ENCODE measurements around the gene CADM1.

CADM1 gene

DNA sequence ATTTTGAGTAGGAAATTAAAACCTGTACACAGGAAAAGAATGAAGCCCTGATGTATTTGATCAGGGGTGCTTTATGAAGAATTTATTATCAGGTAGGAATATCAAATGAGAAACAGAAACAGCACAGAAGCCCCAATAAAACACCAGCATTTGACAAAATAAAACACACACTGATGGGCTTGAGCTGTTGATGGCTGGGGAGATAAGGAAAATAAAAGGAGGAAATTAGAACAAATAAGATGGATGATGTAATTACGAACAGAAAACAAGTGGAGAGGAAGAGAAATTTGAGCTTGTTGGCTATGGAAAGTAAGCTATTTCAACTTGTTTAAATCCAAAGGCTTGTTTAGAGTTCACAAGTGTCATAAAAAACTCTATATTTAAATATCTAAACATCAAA, 213.7 kb downstream of the CADM1 start:
- no peak for FAIRE-seq
- no peak for DNase-seq (ENCODE audit: insufficient read length, low spot score)

- DNase-seq (ENCODE audit: insufficient read length, low spot score) (no peak), FAIRE-seq (no peak)
Measured at GRCh38 chr11:115287266-115287665, 216.9 kb downstream of the CADM1 start.

DNA sequence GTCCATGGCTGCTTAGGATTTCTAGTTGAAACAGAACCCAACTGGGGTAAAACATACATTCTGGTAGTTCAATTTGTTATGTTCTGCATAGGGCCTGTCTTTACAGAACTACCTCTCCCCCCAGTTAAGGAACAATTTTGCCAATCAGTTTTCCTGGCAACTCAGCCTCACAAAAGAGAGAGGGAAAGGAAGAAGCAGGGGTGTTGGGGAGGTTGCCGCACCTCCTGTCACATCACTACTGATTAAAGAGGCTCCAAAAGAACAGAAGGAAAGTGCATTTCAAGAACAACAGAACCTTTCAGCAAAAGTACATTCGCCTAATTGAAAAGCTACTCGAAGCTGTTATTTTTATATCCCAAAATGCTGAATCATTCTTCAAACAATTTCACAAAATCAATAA, 217.6 kb downstream of the CADM1 start:
- FAIRE-seq: no peak
- DNase-seq (ENCODE audit: insufficient read length, low spot score): no peak

GRCh38 chr11:115284773-115285172, 219.4 kb downstream of the CADM1 start:
- DNase-seq (ENCODE audit: insufficient read length, low spot score) (no peak), FAIRE-seq (no peak)

- FAIRE-seq: no peak
- DNase-seq (ENCODE audit: insufficient read length, low spot score): no peak
Measured at GRCh38 chr11:115282923-115283322, 221.3 kb downstream of the CADM1 start.

DNA sequence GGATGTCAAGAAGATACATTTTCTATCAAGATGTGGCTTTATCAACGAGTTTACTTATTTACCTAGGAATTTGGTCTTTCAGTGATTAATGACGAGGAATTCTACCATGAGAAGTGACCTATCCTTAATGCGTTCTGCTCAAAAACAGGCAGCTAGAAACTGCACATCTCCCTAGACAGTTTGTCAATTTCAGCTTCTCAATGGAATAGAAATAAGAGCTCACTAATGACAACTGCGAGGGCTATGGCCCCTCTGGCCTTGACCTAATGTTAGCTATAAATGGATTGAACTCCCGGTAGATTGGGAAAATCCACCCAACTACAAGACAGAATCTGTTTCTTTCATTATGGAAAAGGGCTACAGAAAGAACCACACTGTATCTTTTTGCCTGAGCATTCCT, 223.4 kb downstream of the CADM1 start:
- DNase-seq (ENCODE audit: insufficient read length, low spot score) (no peak), FAIRE-seq (no peak)

DNA sequence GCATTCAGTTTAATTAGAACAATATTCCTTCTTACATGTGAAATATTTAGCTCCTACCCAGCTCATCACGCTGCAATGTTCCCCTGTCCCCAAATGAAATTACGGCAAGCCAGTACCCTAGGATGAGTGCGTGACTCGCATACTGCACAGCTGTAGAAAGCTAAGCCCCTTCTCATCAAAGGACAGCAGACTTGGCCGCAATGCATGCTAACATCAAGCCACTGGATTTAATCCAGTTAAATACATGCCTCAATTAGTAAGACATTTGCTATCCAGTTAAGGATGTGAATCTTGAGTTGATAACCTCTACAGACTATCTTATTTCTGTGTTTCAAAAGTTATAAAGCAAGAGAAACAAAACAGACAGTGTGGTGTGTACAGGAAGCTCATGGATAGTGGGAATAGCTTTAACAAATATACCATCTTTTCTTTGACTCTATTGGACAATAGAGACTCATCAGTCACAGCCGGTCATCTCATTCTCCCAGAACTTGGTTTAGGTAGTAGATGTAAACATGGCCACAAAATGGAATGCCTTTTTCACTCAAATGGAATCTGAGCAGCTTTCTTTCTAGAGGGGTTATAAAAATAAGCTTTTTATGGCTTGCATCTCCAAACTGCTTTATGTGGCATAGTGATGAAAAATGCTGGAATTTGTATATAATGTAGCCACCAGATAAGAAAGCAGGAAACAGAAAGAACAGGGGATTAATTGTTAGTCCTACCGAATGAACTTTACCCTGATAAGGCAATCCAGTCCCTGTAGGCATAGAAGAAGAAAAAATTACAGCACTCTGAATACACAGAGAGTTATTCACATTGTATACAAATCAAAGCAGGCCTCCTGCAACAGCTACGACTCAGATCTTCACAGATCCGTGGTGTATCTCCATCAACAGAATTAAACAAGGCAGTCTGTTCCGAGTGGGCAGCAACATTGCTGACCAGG, 224.1 kb downstream of the CADM1 start:
- FAIRE-seq (no peak), DNase-seq (ENCODE audit: insufficient read length, low spot score) (no peak)

DNA sequence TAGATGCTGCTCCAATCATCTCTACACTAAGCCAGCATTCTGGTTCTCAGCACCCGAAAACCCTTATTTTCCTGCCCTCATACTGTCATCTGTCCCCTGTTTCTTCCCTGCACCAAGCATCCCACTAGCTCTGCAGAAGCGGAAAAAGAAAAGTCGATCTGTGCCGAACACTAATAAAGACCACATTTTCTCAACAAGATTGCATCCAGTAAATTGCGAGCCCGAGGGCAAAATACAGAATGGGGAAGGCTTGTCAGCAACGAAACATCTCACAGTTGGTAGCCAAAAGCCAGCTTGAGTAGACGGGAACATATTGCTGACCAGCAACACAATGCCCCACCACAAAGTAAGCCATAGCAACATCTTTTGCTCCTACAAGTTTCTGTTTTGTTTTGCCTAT, 227.4 kb downstream of the CADM1 start:
- DNase-seq (ENCODE audit: insufficient read length, low spot score): no peak

GRCh38 chr11:115276191-115276590, 228.0 kb downstream of the CADM1 start:
- FAIRE-seq (no peak), DNase-seq (ENCODE audit: insufficient read length, low spot score) (no peak)

More for the DNA sequence above, 227.4 kb downstream of the CADM1 start:
- FAIRE-seq: no peak

DNA sequence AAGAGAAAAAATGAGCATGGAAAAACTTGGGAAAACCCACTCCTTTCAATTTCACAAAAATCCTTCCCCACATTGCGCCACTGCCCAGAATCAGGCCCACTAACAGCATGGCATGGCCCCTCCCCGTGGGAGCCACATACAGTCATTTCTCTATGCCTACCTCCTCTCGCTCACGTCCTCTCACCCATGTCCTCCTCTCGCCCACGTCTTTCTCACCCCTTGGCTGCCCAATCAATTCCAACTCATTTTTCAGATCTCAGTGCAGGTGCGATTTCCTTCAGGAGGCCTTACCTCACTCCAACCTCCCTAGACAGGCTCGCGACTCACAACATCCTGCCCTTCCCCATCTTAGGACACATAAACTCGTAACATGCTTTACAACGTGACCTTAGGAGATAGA, 229.2 kb downstream of the CADM1 start:
- DNase-seq (ENCODE audit: insufficient read length, low spot score) (no peak), FAIRE-seq (no peak)

- DNase-seq (ENCODE audit: insufficient read length, low spot score) (no peak), FAIRE-seq (no peak)
Measured at GRCh38 chr11:115272925-115273324, 231.3 kb downstream of the CADM1 start.

- DNase-seq (ENCODE audit: insufficient read length, low spot score) (no peak), FAIRE-seq (no peak)
Measured at GRCh38 chr11:115271643-115272042, 232.6 kb downstream of the CADM1 start.

- no peak for FAIRE-seq
Measured at GRCh38 chr11:115269191-115269950, 234.8 kb downstream of the CADM1 start.

GRCh38 chr11:115267871-115268270, 236.3 kb downstream of the CADM1 start:
- DNase-seq (ENCODE audit: insufficient read length, low spot score): no peak
- FAIRE-seq: no peak

More at GRCh38 chr11:115269191-115269950, 234.8 kb downstream of the CADM1 start:
- no peak for DNase-seq (ENCODE audit: insufficient read length, low spot score)

DNA sequence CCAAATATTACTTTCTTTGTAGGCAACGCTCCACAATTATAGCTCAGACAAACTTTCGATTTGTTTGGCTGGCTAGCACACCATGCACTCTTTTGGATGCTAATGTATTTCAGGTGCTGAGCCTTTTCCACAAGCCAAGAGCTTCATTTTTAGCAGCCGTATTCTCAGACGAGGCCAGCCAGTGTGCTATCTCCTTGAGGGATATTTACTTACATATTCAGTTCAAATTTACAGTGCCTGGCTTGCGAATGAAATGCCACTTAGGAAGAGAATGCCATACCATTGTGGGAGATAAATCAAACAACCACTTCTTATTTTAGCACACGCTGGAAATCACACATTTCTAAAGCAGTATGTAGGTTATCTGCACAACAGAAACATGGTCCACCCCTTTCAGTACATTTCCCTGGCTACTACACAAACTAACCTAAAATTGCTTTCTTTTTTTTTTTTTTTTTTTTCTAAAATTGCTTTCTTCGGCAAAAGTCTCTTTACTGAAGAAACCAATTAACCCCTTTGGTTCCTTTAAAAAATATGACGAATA, 236.9 kb downstream of the CADM1 start:
- FAIRE-seq (no peak), DNase-seq (ENCODE audit: insufficient read length, low spot score) (no peak)

- DNase-seq (ENCODE audit: insufficient read length, low spot score): no peak
- FAIRE-seq: no peak
Measured at GRCh38 chr11:115266066-115266639, 238.1 kb downstream of the CADM1 start.

DNA sequence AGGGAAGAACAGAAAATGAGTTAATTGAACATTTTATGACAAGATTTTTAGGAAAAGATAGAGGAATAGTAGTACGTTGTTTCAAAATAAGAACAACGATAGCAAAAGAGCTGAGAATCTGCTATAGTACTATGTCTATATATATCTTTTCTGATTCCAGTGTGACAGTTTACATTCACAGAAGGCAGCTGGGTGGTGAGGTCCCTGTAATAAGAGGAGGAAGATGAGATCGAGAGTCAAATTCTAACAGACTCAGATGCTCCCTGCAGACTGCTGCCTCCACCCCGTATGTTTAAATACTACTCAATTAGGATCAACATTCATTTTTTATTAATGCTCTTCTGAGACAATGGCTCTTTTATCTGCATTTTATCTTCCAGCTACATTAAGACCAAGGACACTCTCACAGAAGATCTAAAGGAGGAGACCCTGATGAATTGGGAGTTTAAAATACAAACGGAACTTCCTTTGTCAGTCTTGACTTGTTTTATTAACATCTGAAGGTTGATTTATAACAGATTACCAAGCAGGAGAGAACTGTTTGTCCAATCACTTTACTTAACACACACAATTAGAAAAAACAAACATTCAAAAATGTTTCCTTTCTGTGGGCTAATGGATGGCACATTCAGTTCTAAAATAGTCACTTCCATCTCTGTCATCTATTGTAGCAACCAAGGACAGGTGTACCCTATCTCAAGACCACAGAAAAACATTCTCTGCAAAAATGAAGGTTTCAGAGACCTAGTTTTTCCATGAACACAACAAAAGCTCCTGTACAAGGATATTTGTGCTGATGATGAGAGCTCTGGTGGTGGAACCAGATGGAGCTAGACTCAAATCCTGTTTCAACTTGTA, 240.2 kb downstream of the CADM1 start:
- no peak for FAIRE-seq
- no peak for DNase-seq (ENCODE audit: insufficient read length, low spot score)

GRCh38 chr11:115258216-115258615, 246.0 kb downstream of the CADM1 start:
- DNase-seq (ENCODE audit: insufficient read length, low spot score): no peak
- no peak for FAIRE-seq

DNA sequence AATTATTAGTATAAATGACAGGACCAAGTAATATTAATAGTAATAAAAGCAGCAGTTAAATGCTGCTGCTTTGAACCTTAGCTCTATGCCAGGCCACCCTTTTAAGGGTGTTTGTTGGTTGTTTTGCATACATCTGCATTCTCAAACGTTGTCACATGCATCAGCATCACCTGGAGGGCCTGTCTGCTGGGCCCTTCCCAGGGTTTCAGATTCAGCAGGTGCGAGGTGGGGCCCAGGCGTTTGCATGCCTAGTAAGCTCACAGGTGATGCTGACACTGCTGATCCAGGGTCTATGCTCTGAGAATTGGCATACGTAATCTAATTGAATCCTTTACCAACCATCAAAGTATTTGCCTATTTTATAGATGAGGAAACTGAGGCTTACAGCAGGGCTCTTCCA, 246.5 kb downstream of the CADM1 start:
- FAIRE-seq (no peak), DNase-seq (ENCODE audit: insufficient read length, low spot score) (no peak)

DNA sequence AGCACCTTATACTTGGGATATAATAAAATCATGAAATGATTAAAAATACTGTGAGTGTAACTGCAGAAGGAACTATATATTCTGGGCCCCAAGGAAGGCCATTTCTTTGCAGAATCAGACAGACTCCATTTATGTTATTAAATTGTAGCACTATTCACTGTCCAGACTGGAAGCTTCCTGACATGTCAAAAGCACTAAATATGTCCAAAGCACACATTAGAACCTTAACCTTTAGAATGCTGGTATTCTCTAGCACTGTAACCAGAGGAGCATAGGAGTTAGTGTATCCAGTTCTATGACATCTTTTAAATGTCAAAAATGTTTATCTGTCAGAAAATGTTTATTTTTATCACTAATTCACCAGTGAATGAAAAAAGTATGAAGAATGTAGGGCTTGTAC, 246.9 kb downstream of the CADM1 start:
- DNase-seq (ENCODE audit: insufficient read length, low spot score) (no peak), FAIRE-seq (no peak)

Data from GM19239 (cell line).